ENCODE results near the gene FXYD3. TPM values are rescaled to one million over a fixed set of nuclear protein-coding genes. Genes with fewer than 3 reads are reported as not detected.

The FXYD3 gene
- polyA plus RNA-seq, 1 of the 3 experiments (the other 2 are of a cell fraction), result not detected

- H2AFZ ChIP-seq (ENCODE audit: low read depth), result peak overlapping the region; percentile 35; the same call in 1 of the 2 replicates
- 48% methylated on average over 8 of the region's 8 CpGs for WGBS (ENCODE audit: low lambda C conversion rate)
- no peaks in the 10 kb centered on the region for H3K27me3 ChIP-seq (ENCODE audit: insufficient read depth)
- H3K9ac ChIP-seq, result no peak overlapping the region
- peak overlapping the region in 1 of 2 experiments; percentile 20; a peak in 2 of 4 replicates for H3K27ac ChIP-seq (ENCODE audit: low read depth in 2 of 2, low read length in 1 of 2)
- ChIA-PET POLR2A (no interaction called here), CTCF (interaction anchor here (0.8 to 3.1 kb wide), 6 partner anchors 21 to 47 kb away, joined by 3 to 30 read pairs (median 4); no protein-coding TSS in a partner anchor)
- H3F3A ChIP-seq (replicated peaks; ENCODE audit: insufficient read depth), result no peaks in the 10 kb centered on the region
- no peaks in the 10 kb centered on the region for H3K36me3 ChIP-seq (replicated peaks in 1 of 2; ENCODE audit: control insufficient read depth in 1 of 2, insufficient read depth in 2 of 2, low read length in 1 of 2)
- no peaks in the 10 kb centered on the region for H4K20me1 ChIP-seq (ENCODE audit: insufficient read depth)
- H3K4me1 ChIP-seq (ENCODE audit: control insufficient read depth in 1 of 2, insufficient read depth in 2 of 2, low read depth in 1 of 2, low read length in 1 of 2), result peaks cover 6 to 10% of the 10 kb centered on the region in 2 experiments; a peak in 2 of 4 replicates
- H3K9me2 ChIP-seq, result no peaks in the 10 kb centered on the region
- 0 out of 2 replicates have a peak overlapping the region, but pooled peaks have one; percentile 19 for H3K4me2 ChIP-seq
- DNase-seq, result no peak
- no peaks in the 10 kb centered on the region for H3K9me3 ChIP-seq
- H3K4me3 ChIP-seq (ENCODE audit: low read depth in 2 of 2, low read length in 1 of 2), result no peak overlapping the region
- no peaks in the 10 kb centered on the region for H3K79me2 ChIP-seq (ENCODE audit: insufficient read depth)
- TF ChIP-seq SIN3A (IDR thresholded peaks at IDR 0.05; ENCODE audit: borderline replicate concordance, low read depth, low read length) (peak; percentile 49; the same call in 1 of the 2 replicates), YY1 (IDR thresholded peaks at IDR 0.05; ENCODE audit: low read depth) (no peak), FOXJ3 (CRISPR knock-in tag; IDR thresholded peaks at IDR 0.05) (no peak), USF1 (IDR thresholded peaks at IDR 0.05; ENCODE audit: borderline replicate concordance, low read depth) (no peak), USF2 (IDR thresholded peaks at IDR 0.05; ENCODE audit: borderline replicate concordance, low read depth, low read length) (no peak), CTCF (IDR thresholded peaks at IDR 0.05) (no peak), ELF1 (IDR thresholded peaks at IDR 0.05) (no peak), GABPA (IDR thresholded peaks at IDR 0.05; ENCODE audit: low read depth) (no peak), NFIC (IDR thresholded peaks at IDR 0.05; ENCODE audit: borderline replicate concordance) (no peak), MEF2A (IDR thresholded peaks at IDR 0.05; ENCODE audit: borderline replicate concordance, low read depth) (no peak), RAD21 (IDR thresholded peaks at IDR 0.05; ENCODE audit: low read length) (no peak), MXI1 (IDR thresholded peaks at IDR 0.05; ENCODE audit: low read depth, low read length) (no peak), MAX (IDR thresholded peaks at IDR 0.05; ENCODE audit: low read depth) (peak; percentile 26; the same call in 1 of the 2 replicates), RFX5 (IDR thresholded peaks at IDR 0.05; ENCODE audit: low read length) (no peak), RXRA (IDR thresholded peaks at IDR 0.05; ENCODE audit: borderline replicate concordance, low read depth) (no peak), CHD2 (IDR thresholded peaks at IDR 0.05; ENCODE audit: low read length, partially characterized antibody) (no peak), TCF12 (IDR thresholded peaks at IDR 0.05) (peak; percentile 83), FOSL2 (IDR thresholded peaks at IDR 0.05; ENCODE audit: borderline replicate concordance, low read depth) (peak; percentile 83; the same call in 1 of the 2 replicates), GATA2 (CRISPR knock-in tag; IDR thresholded peaks at IDR 0.05) (no peak), RCOR1 (IDR thresholded peaks at IDR 0.05; ENCODE audit: low read length) (no peak), ZBTB33 (IDR thresholded peaks at IDR 0.05; ENCODE audit: borderline replicate concordance, low read depth) (no peak), IRF3 (IDR thresholded peaks at IDR 0.05; ENCODE audit: low read depth, low read length) (no peak), TEAD4 (IDR thresholded peaks at IDR 0.05; ENCODE audit: borderline replicate concordance, insufficient read depth) (peak; percentile 58), FOXM1 (IDR thresholded peaks at IDR 0.05; ENCODE audit: low read depth) (no peak)
Measured at GRCh38 chr19:35088131-35088913, 27.3 kb upstream of the FXYD3 start.

Measured in SK-N-SH (cell line).